ENCODE measurements around the gene NADK.

GRCh38 chr1:1773874-1774273 is 4.4 kb downstream of the NADK start:
- no peak for TF ChIP-seq EZH2 (IDR thresholded peaks at IDR 0.05; ENCODE audit: borderline replicate concordance, low read depth, low read length, severe bottlenecking)
- no peak for TF ChIP-seq CTCF (IDR thresholded peaks at IDR 0.05; ENCODE audit: borderline replicate concordance, extremely low read depth, low read length, poor library complexity, severe bottlenecking)

All from DND-41 (cell line).